ENCODE data around the gene PRDM15.

DNA sequence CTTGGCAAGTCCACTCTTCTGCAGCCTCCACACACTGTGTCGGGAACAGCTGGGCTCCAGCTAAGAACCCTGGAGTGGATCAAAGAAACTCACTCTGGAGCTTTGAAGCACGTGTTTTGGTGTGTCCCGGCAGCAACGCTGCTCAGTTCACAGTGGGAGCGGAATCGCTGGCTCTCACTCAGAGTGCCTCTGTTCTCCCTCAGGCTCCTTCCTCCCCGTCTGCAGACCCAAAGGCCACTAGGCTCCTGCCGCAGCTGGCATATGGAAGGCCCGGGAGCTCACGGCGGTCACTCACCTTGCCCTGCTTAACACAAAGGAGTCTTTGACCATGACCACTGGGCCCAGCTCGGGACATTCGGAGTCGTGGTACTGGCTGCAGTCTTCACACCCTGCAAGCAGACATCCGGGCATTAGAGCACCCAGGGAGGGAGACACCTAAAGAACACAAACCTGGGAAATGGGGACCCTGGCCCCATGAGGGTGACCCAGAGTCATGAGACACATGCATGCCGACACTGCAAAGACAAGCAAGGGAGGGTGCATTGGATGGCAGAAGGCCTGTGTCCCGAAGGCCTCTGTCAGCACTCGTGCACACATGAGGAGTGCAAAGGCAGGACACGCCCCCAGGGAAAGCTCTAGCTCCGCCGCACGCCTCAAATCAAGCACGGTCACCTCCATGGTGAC lies 19.7 kb downstream of the PRDM15 start:
- TF ChIP-seq YY1 (IDR thresholded peaks at IDR 0.05; ENCODE audit: low read depth) (no peak), EP300 (IDR thresholded peaks at IDR 0.05; ENCODE audit: borderline replicate concordance) (no peak), NFIC (IDR thresholded peaks at IDR 0.05) (no peak), EGR1 (IDR thresholded peaks at IDR 0.05) (no peak), CREB1 (IDR thresholded peaks at IDR 0.05; ENCODE audit: low read depth) (no peak), CEBPB (IDR thresholded peaks at IDR 0.05) (no peak), TAF1 (IDR thresholded peaks at IDR 0.05; ENCODE audit: low read depth) (no peak)
- TF ChIP-seq, protein P1, sequence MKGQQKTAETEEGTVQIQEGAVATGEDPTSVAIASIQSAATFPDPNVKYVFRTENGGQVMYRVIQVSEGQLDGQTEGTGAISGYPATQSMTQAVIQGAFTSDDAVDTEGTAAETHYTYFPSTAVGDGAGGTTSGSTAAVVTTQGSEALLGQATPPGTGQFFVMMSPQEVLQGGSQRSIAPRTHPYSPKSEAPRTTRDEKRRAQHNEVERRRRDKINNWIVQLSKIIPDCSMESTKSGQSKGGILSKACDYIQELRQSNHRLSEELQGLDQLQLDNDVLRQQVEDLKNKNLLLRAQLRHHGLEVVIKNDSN (IDR thresholded peaks at IDR 0.05) = no peak
- TF ChIP-seq, protein P2, sequence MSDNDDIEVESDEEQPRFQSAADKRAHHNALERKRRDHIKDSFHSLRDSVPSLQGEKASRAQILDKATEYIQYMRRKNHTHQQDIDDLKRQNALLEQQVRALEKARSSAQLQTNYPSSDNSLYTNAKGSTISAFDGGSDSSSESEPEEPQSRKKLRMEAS (IDR thresholded peaks at IDR 0.05) = no peak

Measured in Ishikawa (cell line).